Measurements from ENCODE around the gene PIK3R1.

Gene PIK3R1

DNA sequence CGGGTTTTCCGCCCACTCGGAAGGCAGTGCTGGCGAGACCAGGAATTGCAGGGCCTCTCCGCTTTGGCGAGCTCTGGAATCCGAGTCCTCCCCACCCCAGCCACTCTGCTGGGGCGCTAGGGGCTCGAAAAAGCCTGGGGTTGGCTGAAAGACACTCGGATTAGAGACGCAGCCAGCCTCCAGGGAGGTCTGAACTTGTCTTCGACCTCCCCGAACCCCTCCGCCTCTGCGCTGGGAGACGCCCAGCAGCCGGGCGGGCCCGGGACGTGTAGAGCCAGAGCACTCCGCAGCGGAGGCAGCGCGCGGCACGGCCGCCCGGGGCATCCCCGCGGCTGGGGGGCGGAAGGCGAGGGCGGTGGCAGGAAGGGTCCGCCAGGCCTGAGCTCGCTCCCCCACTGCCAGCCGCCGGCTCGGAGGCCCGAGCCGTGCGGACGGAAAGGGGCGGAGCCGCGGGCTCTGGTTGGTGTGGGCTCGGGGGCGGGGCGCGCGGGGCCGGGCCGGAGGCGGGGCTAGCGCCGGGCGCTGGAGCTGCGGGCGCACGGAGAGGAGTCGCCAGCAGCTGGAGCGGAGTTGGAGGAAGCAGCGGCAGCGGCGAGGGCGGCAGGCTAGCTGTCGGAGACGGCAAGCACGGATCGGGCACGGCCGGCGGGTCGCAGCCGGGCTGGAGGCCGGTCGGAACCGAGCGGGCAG, at the start of gene PIK3R1:
Gene PIK3R1, plus strand, starts transcription at position 549 of the 690 bp plus-strand sequence. CDS start 10,920 bp downstream, outside the sequence.
- Histone ChIP-seq H3K27ac (ENCODE audit: low read length) (peak within 1 kb of the TSS; percentile 84), H4K20me1 (ENCODE audit: insufficient read depth, low read length) (peaks cover 33% of the 10 kb centered on the region), H3K9ac (ENCODE audit: low read depth, low read length) (peak within 1 kb of the TSS; percentile 81), H3K79me2 (ENCODE audit: insufficient read depth, low read length) (peaks cover 48% of the 10 kb centered on the region), H3K36me3 (ENCODE audit: insufficient read depth, low read length) (peaks cover 9% of the 10 kb centered on the region), H3K4me1 (ENCODE audit: insufficient read depth, low read length) (peaks cover 38% of the 10 kb centered on the region), H3K27me3 (ENCODE audit: insufficient read depth, low read length, poor library complexity) (no peaks in the 10 kb centered on the region), H3K4me3 (ENCODE audit: low read depth in 1 of 2, low read length in 2 of 2) (peak within 1 kb of the TSS; percentile 72 to 91), H2AFZ (ENCODE audit: low read depth, low read length) (peak within 1 kb of the TSS; percentile 86), H3K9me3 (ENCODE audit: insufficient read depth, low read length, severe bottlenecking) (peaks cover 14% of the 10 kb centered on the region), H3K4me2 (ENCODE audit: insufficient read depth, low read length) (peak within 1 kb of the TSS; percentile 82)
- TF ChIP-seq EZH2 (IDR thresholded peaks at IDR 0.05; ENCODE audit: borderline replicate concordance, low read depth, low read length, severe bottlenecking): no peak
- TF ChIP-seq, protein P1, sequence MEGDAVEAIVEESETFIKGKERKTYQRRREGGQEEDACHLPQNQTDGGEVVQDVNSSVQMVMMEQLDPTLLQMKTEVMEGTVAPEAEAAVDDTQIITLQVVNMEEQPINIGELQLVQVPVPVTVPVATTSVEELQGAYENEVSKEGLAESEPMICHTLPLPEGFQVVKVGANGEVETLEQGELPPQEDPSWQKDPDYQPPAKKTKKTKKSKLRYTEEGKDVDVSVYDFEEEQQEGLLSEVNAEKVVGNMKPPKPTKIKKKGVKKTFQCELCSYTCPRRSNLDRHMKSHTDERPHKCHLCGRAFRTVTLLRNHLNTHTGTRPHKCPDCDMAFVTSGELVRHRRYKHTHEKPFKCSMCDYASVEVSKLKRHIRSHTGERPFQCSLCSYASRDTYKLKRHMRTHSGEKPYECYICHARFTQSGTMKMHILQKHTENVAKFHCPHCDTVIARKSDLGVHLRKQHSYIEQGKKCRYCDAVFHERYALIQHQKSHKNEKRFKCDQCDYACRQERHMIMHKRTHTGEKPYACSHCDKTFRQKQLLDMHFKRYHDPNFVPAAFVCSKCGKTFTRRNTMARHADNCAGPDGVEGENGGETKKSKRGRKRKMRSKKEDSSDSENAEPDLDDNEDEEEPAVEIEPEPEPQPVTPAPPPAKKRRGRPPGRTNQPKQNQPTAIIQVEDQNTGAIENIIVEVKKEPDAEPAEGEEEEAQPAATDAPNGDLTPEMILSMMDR (IDR thresholded peaks at IDR 0.05; ENCODE audit: borderline replicate concordance, extremely low read depth, low read length, poor library complexity, severe bottlenecking): peak; percentile 45
- ATAC-seq (ENCODE audit: insufficient read depth, low read depth) (peak; percentile 75), DNase-seq (peak; percentile 94)

DNA sequence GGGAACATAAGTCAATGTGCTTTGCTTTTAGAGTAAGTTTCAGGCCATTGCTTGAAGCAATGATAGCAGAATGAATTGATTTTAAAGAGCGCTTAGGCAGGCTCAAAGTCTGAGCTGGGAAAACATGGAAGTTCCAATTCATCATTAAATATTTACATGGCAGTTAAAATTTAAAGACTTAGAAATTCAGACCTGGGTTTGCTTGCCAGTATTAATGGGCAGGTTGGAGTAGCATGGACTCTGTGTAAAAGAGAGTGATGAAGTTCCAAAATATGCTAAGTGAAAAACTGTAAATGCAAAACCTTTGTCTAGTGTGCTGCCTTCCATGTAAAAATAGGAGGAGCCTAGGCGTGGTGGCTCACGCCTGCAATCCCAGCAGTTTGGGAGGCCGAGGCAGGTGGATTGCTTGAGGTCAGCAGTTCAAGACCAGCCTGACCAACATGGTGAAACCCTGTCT, 48.3 kb upstream of the PIK3R1 start:
- no peak overlapping the region for H3K9ac ChIP-seq (ENCODE audit: low read depth, low read length)
- no peak for DNase-seq
- H3K27ac ChIP-seq (ENCODE audit: low read length): no peak overlapping the region
- no peaks in the 10 kb centered on the region for H3K27me3 ChIP-seq (ENCODE audit: insufficient read depth, low read length, poor library complexity)
- no peaks in the 10 kb centered on the region for H3K79me2 ChIP-seq (ENCODE audit: insufficient read depth, low read length)
- H2AFZ ChIP-seq (ENCODE audit: low read depth, low read length): no peak overlapping the region
- no peak for ATAC-seq (ENCODE audit: insufficient read depth, low read depth)
- H3K4me3 ChIP-seq (ENCODE audit: low read depth in 1 of 2, low read length in 2 of 2): no peak overlapping the region
- H3K36me3 ChIP-seq (ENCODE audit: insufficient read depth, low read length): no peaks in the 10 kb centered on the region
- no peak for TF ChIP-seq EZH2 (IDR thresholded peaks at IDR 0.05; ENCODE audit: borderline replicate concordance, low read depth, low read length, severe bottlenecking)
- TF ChIP-seq, protein P1 (IDR thresholded peaks at IDR 0.05; ENCODE audit: borderline replicate concordance, extremely low read depth, low read length, poor library complexity, severe bottlenecking): no peak
- H3K4me2 ChIP-seq (ENCODE audit: insufficient read depth, low read length): no peak overlapping the region
- no peaks in the 10 kb centered on the region for H3K4me1 ChIP-seq (ENCODE audit: insufficient read depth, low read length)
- no peaks in the 10 kb centered on the region for H4K20me1 ChIP-seq (ENCODE audit: insufficient read depth, low read length)
- no peaks in the 10 kb centered on the region for H3K9me3 ChIP-seq (ENCODE audit: insufficient read depth, low read length, severe bottlenecking)

DNA sequence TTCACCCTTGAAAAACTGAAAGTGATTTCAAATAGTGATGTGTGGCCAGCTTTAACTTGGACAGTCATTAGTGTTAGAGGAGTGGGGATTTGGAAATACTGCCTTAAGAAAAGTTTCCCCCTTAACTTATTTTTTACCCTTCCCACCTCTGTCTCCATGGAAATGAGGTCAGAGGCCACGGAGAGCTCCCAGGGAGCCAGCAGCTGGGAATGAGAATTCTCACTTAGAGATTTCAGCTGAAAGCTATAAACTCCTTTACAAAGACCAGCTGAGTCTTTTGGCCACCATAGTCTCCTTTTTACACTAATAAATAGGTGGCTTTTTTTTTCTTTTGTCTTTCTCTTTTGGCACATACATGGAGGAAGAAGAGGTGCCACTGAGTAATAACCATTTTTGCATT, 45.7 kb upstream of the PIK3R1 start:
- Histone ChIP-seq H3K4me3 (ENCODE audit: low read depth in 1 of 2, low read length in 2 of 2) (no peak overlapping the region), H3K79me2 (ENCODE audit: insufficient read depth, low read length) (no peaks in the 10 kb centered on the region), H3K36me3 (ENCODE audit: insufficient read depth, low read length) (no peaks in the 10 kb centered on the region), H3K27me3 (ENCODE audit: insufficient read depth, low read length, poor library complexity) (no peaks in the 10 kb centered on the region), H3K4me1 (ENCODE audit: insufficient read depth, low read length) (no peaks in the 10 kb centered on the region), H3K27ac (ENCODE audit: low read length) (no peak overlapping the region), H4K20me1 (ENCODE audit: insufficient read depth, low read length) (no peaks in the 10 kb centered on the region), H3K9me3 (ENCODE audit: insufficient read depth, low read length, severe bottlenecking) (no peaks in the 10 kb centered on the region), H3K4me2 (ENCODE audit: insufficient read depth, low read length) (no peak overlapping the region), H3K9ac (ENCODE audit: low read depth, low read length) (no peak overlapping the region), H2AFZ (ENCODE audit: low read depth, low read length) (no peak overlapping the region)
- no peak for TF ChIP-seq EZH2 (IDR thresholded peaks at IDR 0.05; ENCODE audit: borderline replicate concordance, low read depth, low read length, severe bottlenecking)
- TF ChIP-seq, protein P1 (IDR thresholded peaks at IDR 0.05; ENCODE audit: borderline replicate concordance, extremely low read depth, low read length, poor library complexity, severe bottlenecking): no peak
- ATAC-seq (ENCODE audit: insufficient read depth, low read depth) (no peak), DNase-seq (no peak)
